ENCODE results near the gene KIAA0753.
"Not testable (repeated sequence)": the region's sequence is repeated elsewhere in the genome, so short reads cannot be mapped to it uniquely, and the experiment has no call there.

KIAA0753 gene

GRCh38 chr17:6596081-6596480 is 44.4 kb downstream of the KIAA0753 start:
- ChIA-PET POLR2A (no interaction called here), CTCF (no interaction called here)
- DNase-seq (ENCODE audit: extremely low spot score) = no peak
- TF ChIP-seq ARNT (IDR thresholded peaks at IDR 0.05) (no peak), LEF1 (IDR thresholded peaks at IDR 0.05; ENCODE audit: borderline replicate concordance) (no peak), FOXK2 (IDR thresholded peaks at IDR 0.05) (no peak), PKNOX1 (IDR thresholded peaks at IDR 0.05) (no peak), CTBP1 (IDR thresholded peaks at IDR 0.05; ENCODE audit: borderline replicate concordance) (no peak), ZNF384 (IDR thresholded peaks at IDR 0.05) (no peak)

GRCh38 chr17:6593371-6593770 is 47.1 kb downstream of the KIAA0753 start:
- DNase-seq (ENCODE audit: extremely low spot score); POLR2A ChIA-PET; CTCF ChIA-PET: not testable (repeated sequence)

GRCh38 chr17:6592173-6592572 is 48.3 kb downstream of the KIAA0753 start:
- CTCF ChIA-PET = no interaction called here
- TF ChIP-seq BHLHE40 (IDR thresholded peaks at IDR 0.05; ENCODE audit: borderline replicate concordance) = no peak
- no peak for TF ChIP-seq FOXA1 (IDR thresholded peaks at IDR 0.05)
- TF ChIP-seq SUZ12 (IDR thresholded peaks at IDR 0.05) = no peak
- no peak for TF ChIP-seq NFRKB (IDR thresholded peaks at IDR 0.05)
- POLR2A ChIA-PET = no interaction called here
- no peak for DNase-seq (ENCODE audit: extremely low spot score)

GRCh38 chr17:6591599-6592158 is 48.8 kb downstream of the KIAA0753 start:
- ChIA-PET POLR2A (no interaction called here), CTCF (no interaction called here)
- DNase-seq (ENCODE audit: extremely low spot score) = no peak
- TF ChIP-seq TARDBP (IDR thresholded peaks at IDR 0.05) = no peak
- TF ChIP-seq ARNT (IDR thresholded peaks at IDR 0.05) = no peak
- TF ChIP-seq SP1 (IDR thresholded peaks at IDR 0.05) = no peak
- TF ChIP-seq ZNF384 (IDR thresholded peaks at IDR 0.05) = no peak
- no peak for TF ChIP-seq LEF1 (IDR thresholded peaks at IDR 0.05; ENCODE audit: borderline replicate concordance)
- TF ChIP-seq HDGF (IDR thresholded peaks at IDR 0.05; ENCODE audit: borderline replicate concordance) = no peak
- no peak for TF ChIP-seq CTBP1 (IDR thresholded peaks at IDR 0.05; ENCODE audit: borderline replicate concordance)

GRCh38 chr17:6589266-6589946 is 51.1 kb downstream of the KIAA0753 start:
- ChIA-PET POLR2A (no interaction called here), CTCF (no interaction called here)
- no peak for DNase-seq (ENCODE audit: extremely low spot score)
- TF ChIP-seq ZNF384 (IDR thresholded peaks at IDR 0.05) (no peak), PKNOX1 (IDR thresholded peaks at IDR 0.05) (no peak), LEF1 (IDR thresholded peaks at IDR 0.05; ENCODE audit: borderline replicate concordance) (no peak), FOXM1 (IDR thresholded peaks at IDR 0.05; ENCODE audit: borderline replicate concordance) (no peak), BHLHE40 (IDR thresholded peaks at IDR 0.05; ENCODE audit: borderline replicate concordance) (no peak), FOXK2 (IDR thresholded peaks at IDR 0.05) (no peak), TARDBP (IDR thresholded peaks at IDR 0.05) (no peak), SP1 (IDR thresholded peaks at IDR 0.05) (no peak), ELF4 (IDR thresholded peaks at IDR 0.05) (no peak), ARNT (IDR thresholded peaks at IDR 0.05) (no peak), SUZ12 (IDR thresholded peaks at IDR 0.05) (no peak)

- TF ChIP-seq L3MBTL2 (conservative IDR thresholded peaks at IDR 0.05) (no peak), FOXA1 (IDR thresholded peaks at IDR 0.05) (no peak), SUZ12 (IDR thresholded peaks at IDR 0.05) (no peak), HDGF (IDR thresholded peaks at IDR 0.05; ENCODE audit: borderline replicate concordance) (no peak), NFRKB (IDR thresholded peaks at IDR 0.05) (no peak), PKNOX1 (IDR thresholded peaks at IDR 0.05) (no peak), ZNF384 (IDR thresholded peaks at IDR 0.05) (no peak), CTBP1 (IDR thresholded peaks at IDR 0.05; ENCODE audit: borderline replicate concordance) (no peak), ARNT (IDR thresholded peaks at IDR 0.05) (no peak), ELF4 (IDR thresholded peaks at IDR 0.05) (no peak), LEF1 (IDR thresholded peaks at IDR 0.05; ENCODE audit: borderline replicate concordance) (no peak)
- DNase-seq (ENCODE audit: extremely low spot score) = no peak
- ChIA-PET POLR2A (no interaction called here), CTCF (no interaction called here)
Observed at GRCh38 chr17:6588165-6588564, 52.3 kb downstream of the KIAA0753 start.

GRCh38 chr17:6587310-6587709 is 53.2 kb downstream of the KIAA0753 start:
- TF ChIP-seq CTBP1 (IDR thresholded peaks at IDR 0.05; ENCODE audit: borderline replicate concordance) = no peak
- ChIA-PET CTCF (no interaction called here), POLR2A (no interaction called here)
- DNase-seq (ENCODE audit: extremely low spot score) = no peak
